GM19023 (cell line): ENCODE results near the gene CEP41.

ENCODE experiments used
- ATAC-seq: cut with Tn5 transposase; IDR thresholded peaks from one replicate; pipeline ENCODE4 v1.9.1; 2021; ENCODE audit warnings: mild to moderate bottlenecking, moderate library complexity; ENCODE audit not compliant: unreplicated experiment

The CEP41 gene

GRCh38 chr7:130372402-130373165, 68.2 kb downstream of the CEP41 start:
- no peak for ATAC-seq

GRCh38 chr7:130371046-130371445, 69.8 kb downstream of the CEP41 start:
- no peak for ATAC-seq

GRCh38 chr7:130369831-130370550, 70.8 kb downstream of the CEP41 start:
- ATAC-seq: no peak

GRCh38 chr7:130369110-130369711, 71.6 kb downstream of the CEP41 start:
- no peak for ATAC-seq

- ATAC-seq: no peak
Observed at GRCh38 chr7:130367836-130368746, 72.7 kb downstream of the CEP41 start.

- ATAC-seq: no peak
Observed at GRCh38 chr7:130367088-130367755, 73.6 kb downstream of the CEP41 start.

GRCh38 chr7:130366564-130366963, 74.3 kb downstream of the CEP41 start:
- ATAC-seq: no peak

- ATAC-seq: no peak
Observed at GRCh38 chr7:130365511-130366441, 75.0 kb downstream of the CEP41 start.

- ATAC-seq: no peak
Observed at GRCh38 chr7:130365088-130365487, 75.7 kb downstream of the CEP41 start.

GRCh38 chr7:130364451-130364850, 76.4 kb downstream of the CEP41 start:
- ATAC-seq: no peak

- no peak for ATAC-seq
Observed at GRCh38 chr7:130363026-130363847, 77.6 kb downstream of the CEP41 start.

- ATAC-seq: no peak
Observed at GRCh38 chr7:130362251-130362816, 78.5 kb downstream of the CEP41 start.

GRCh38 chr7:130361681-130362080, 79.1 kb downstream of the CEP41 start:
- no peak for ATAC-seq

GRCh38 chr7:130360518-130360917, 80.3 kb downstream of the CEP41 start:
- no peak for ATAC-seq

- no peak for ATAC-seq
Observed at GRCh38 chr7:130359276-130359857, 81.4 kb downstream of the CEP41 start.

GRCh38 chr7:130358471-130358870, 82.3 kb downstream of the CEP41 start:
- no peak for ATAC-seq

- ATAC-seq: no peak
Observed at GRCh38 chr7:130356876-130357611, 83.8 kb downstream of the CEP41 start.
